ENCODE results near the gene STRA6.

DNA sequence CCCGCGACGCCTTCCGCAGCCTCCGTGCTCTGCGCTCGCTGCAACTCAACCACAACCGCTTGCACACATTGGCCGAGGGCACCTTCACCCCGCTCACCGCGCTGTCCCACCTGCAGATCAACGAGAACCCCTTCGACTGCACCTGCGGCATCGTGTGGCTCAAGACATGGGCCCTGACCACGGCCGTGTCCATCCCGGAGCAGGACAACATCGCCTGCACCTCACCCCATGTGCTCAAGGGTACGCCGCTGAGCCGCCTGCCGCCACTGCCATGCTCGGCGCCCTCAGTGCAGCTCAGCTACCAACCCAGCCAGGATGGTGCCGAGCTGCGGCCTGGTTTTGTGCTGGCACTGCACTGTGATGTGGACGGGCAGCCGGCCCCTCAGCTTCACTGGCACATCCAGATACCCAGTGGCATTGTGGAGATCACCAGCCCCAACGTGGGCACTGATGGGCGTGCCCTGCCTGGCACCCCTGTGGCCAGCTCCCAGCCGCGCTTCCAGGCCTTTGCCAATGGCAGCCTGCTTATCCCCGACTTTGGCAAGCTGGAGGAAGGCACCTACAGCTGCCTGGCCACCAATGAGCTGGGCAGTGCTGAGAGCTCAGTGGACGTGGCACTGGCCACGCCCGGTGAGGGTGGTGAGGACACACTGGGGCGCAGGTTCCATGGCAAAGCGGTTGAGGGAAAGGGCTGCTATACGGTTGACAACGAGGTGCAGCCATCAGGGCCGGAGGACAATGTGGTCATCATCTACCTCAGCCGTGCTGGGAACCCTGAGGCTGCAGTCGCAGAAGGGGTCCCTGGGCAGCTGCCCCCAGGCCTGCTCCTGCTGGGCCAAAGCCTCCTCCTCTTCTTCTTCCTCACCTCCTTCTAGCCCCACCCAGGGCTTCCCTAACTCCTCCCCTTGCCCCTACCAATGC lies 27.1 kb downstream of the STRA6 start:
- TF ChIP-seq, protein P1, sequence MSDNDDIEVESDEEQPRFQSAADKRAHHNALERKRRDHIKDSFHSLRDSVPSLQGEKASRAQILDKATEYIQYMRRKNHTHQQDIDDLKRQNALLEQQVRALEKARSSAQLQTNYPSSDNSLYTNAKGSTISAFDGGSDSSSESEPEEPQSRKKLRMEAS (IDR thresholded peaks at IDR 0.05; ENCODE audit: low read depth), result no peak
- no peak for TF ChIP-seq NRF1 (IDR thresholded peaks at IDR 0.05; ENCODE audit: low read depth, low read length)
